OCI-LY1 (cell line): Measurements from ENCODE around the gene TES.

Experiments
- H2AFZ ChIP-seq: fragments of 200-600 bp; sonication (generic), shearing (Covaris generic); 2 replicates; pipeline ENCODE4 v1.6.0; 2014; ENCODE audit warnings: antibody characterized with exemption, mild to moderate bottlenecking, low read length
- H3F3A ChIP-seq: fragments of 200-600 bp; sonication (generic), shearing (Covaris generic); 2 replicates; pipeline ENCODE4 v1.6.0; 2014; ENCODE audit warnings: mild to moderate bottlenecking, antibody characterized with exemption, low read length, moderate library complexity; ENCODE audit not compliant: insufficient read depth
- H3K27ac ChIP-seq: fragments of 200-600 bp; sonication (generic); 2 replicates; pipeline ENCODE4 v1.5.1; 2014; ENCODE audit warnings: low read length, mixed run types, mild to moderate bottlenecking, low read depth; ENCODE audit not compliant: poor library complexity, severe bottlenecking
- H3K27me3 ChIP-seq: fragments of 200-600 bp; sonication (generic); 2 replicates; pipeline ENCODE4 v1.6.0; 2014; ENCODE audit warnings: antibody characterized with exemption, mild to moderate bottlenecking, low read length, moderate library complexity; ENCODE audit not compliant: insufficient read depth
- H3K36me3 ChIP-seq: fragments of 200-600 bp; sonication (generic); 2 replicates; pipeline ENCODE4 v1.6.1; 2014; ENCODE audit warnings: mild to moderate bottlenecking, antibody characterized with exemption, low read length, moderate library complexity, mixed read lengths; ENCODE audit not compliant: insufficient read depth
- H3K4me1 ChIP-seq: fragments of 200-600 bp; sonication (generic); 2 replicates; pipeline ENCODE4 v1.5.1; 2014; ENCODE audit warnings: mild to moderate bottlenecking, low read length, moderate library complexity; ENCODE audit not compliant: insufficient read depth, severe bottlenecking
- H3K4me2 ChIP-seq: fragments of 200-600 bp; sonication (generic), shearing (Covaris generic); 2 replicates; pipeline ENCODE4 v1.6.1; 2014; ENCODE audit warnings: low read length
- H3K4me3 ChIP-seq: fragments of 200-600 bp; sonication (generic); 2 replicates; pipeline ENCODE4 v1.5.1; 2014; ENCODE audit warnings: low read length, low read depth, mild to moderate bottlenecking, mixed read lengths; ENCODE audit not compliant: poor library complexity, severe bottlenecking
- H3K79me2 ChIP-seq: fragments of 200-600 bp; shearing (Covaris generic); 2 replicates; pipeline ENCODE4 v1.6.1; 2016; ENCODE audit warnings: mixed run types, low read length, mixed read lengths; ENCODE audit not compliant: insufficient read depth
- H3K9ac ChIP-seq: fragments of 200-600 bp; sonication (generic), shearing (Covaris generic); 2 replicates; pipeline ENCODE4 v1.6.1; 2014; ENCODE audit warnings: mild to moderate bottlenecking, low read length, mixed read lengths
- H3K9me2 ChIP-seq: fragments of 200-600 bp; sonication (generic), shearing (Covaris generic); 2 replicates; pipeline ENCODE4 v1.6.1; 2014; ENCODE audit warnings: low read depth, mild to moderate bottlenecking, low read length, mixed read lengths
- H3K9me3 ChIP-seq: fragments of 200-600 bp; shearing (Covaris generic); 2 replicates; pipeline ENCODE4 v1.6.1; 2014; ENCODE audit warnings: low read length, mixed read lengths
- H4K20me1 ChIP-seq: fragments of 200-600 bp; sonication (generic), shearing (Covaris generic); 2 replicates; pipeline ENCODE4 v1.6.0; 2016; ENCODE audit warnings: mild to moderate bottlenecking, low read length; ENCODE audit not compliant: insufficient read depth
- EZH2 ChIP-seq: fragments of 200-600 bp; sonication (generic), shearing (Covaris generic); IDR thresholded peaks from 2 replicates; pipeline ENCODE4 v1.8.0; 2017; ENCODE audit warnings: borderline replicate concordance, mixed run types, mild to moderate bottlenecking, antibody characterized with exemption, low read length, moderate library complexity, mixed read lengths
- TF ChIP-seq, protein P1 (sequence below): fragments of 200-600 bp; sonication (generic), shearing (Covaris generic); IDR thresholded peaks from 2 replicates; pipeline ENCODE4 v1.5.1; 2017; ENCODE audit warnings: mild to moderate bottlenecking, antibody characterized with exemption, low read length, moderate library complexity, mixed read lengths

The TES gene

DNA sequence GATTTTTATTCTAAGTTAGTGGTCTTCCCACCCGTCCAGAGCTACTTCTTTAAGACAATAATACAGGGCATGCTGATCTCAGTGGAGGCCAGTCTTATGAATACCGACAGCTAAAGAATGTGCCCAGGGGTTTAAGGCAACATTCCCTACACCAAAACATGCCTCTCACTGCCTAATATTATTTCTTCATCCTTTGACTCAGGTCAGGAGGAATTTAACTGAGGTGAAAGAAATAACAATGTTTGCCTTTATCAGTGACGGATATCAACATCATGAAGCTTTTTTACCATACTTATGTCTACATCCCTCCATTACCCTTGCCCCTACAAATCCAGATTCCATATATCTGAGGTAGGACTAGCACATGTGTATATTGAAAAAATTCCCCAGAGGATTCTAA, 33.3 kb upstream of the TES start:
- H3K4me3 ChIP-seq: no peak overlapping the region
- no peaks in the 10 kb centered on the region for H3K79me2 ChIP-seq
- H2AFZ ChIP-seq: no peak overlapping the region
- H3K4me1 ChIP-seq: no peaks in the 10 kb centered on the region
- H3K9me3 ChIP-seq: no peaks in the 10 kb centered on the region
- H3F3A ChIP-seq: no peaks in the 10 kb centered on the region
- H3K27me3 ChIP-seq: no peaks in the 10 kb centered on the region; the same call in 1 of the 2 replicates
- no peaks in the 10 kb centered on the region for H4K20me1 ChIP-seq
- H3K27ac ChIP-seq: no peak overlapping the region
- TF ChIP-seq EZH2: no peak
- no peaks in the 10 kb centered on the region for H3K9me2 ChIP-seq
- no peak overlapping the region for H3K9ac ChIP-seq
- H3K36me3 ChIP-seq: no peaks in the 10 kb centered on the region
- H3K4me2 ChIP-seq: no peak overlapping the region

DNA sequence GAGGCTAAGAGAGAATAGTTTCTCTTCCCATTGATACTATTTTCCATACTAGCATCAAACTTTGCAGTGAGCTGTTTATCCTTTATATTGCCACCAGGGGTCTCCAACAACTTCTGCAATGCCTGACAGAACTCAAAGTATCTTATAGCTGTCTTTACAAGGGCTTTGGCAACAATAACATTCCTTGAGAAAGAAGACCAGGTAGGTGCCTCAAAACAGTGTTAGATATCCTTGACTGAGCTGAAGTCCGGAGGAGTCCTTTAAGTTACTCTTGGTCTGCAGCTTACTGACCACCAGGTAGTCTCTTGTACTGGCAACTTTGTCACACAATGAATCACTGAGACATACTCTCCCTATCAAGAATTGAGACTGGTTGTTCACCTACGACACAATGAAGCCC, 30.0 kb upstream of the TES start:
- Histone ChIP-seq H3K79me2 (no peaks in the 10 kb centered on the region), H3K27me3 (no peaks in the 10 kb centered on the region; the same call in 1 of the 2 replicates), H4K20me1 (no peaks in the 10 kb centered on the region), H3K9ac (no peak overlapping the region), H3K9me3 (peaks cover 9% of the 10 kb centered on the region), H3K36me3 (no peaks in the 10 kb centered on the region), H3K4me3 (no peak overlapping the region), H2AFZ (no peak overlapping the region), H3F3A (no peaks in the 10 kb centered on the region), H3K4me2 (no peak overlapping the region), H3K9me2 (no peaks in the 10 kb centered on the region), H3K4me1 (no peaks in the 10 kb centered on the region), H3K27ac (no peak overlapping the region)
- TF ChIP-seq, protein P1, sequence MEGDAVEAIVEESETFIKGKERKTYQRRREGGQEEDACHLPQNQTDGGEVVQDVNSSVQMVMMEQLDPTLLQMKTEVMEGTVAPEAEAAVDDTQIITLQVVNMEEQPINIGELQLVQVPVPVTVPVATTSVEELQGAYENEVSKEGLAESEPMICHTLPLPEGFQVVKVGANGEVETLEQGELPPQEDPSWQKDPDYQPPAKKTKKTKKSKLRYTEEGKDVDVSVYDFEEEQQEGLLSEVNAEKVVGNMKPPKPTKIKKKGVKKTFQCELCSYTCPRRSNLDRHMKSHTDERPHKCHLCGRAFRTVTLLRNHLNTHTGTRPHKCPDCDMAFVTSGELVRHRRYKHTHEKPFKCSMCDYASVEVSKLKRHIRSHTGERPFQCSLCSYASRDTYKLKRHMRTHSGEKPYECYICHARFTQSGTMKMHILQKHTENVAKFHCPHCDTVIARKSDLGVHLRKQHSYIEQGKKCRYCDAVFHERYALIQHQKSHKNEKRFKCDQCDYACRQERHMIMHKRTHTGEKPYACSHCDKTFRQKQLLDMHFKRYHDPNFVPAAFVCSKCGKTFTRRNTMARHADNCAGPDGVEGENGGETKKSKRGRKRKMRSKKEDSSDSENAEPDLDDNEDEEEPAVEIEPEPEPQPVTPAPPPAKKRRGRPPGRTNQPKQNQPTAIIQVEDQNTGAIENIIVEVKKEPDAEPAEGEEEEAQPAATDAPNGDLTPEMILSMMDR: peak; percentile 98
- TF ChIP-seq EZH2: no peak

DNA sequence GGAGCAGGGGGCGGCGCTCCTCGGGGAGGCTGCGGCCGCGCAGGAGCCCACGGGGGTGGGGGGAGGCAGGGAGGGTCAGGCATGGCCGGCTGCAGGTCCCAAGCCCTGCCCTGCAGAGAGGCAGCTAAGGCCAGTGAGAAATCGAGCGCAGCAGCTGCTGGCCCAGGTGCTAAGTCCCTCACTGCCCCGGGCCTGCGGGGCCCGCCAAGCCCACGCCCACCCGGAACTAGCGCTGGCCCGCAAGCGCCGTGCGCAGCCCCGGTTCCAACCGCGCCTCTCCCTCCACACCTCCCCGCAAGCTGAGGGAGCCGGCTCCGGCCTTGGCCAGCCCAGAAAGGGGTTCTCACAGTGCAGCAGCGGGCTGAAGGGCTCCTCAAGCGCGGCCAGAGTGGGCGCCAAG, 28.3 kb upstream of the TES start:
- H3K79me2 ChIP-seq: no peaks in the 10 kb centered on the region
- H2AFZ ChIP-seq: no peak overlapping the region
- H3K9ac ChIP-seq: no peak overlapping the region
- no peaks in the 10 kb centered on the region; the same call in 1 of the 2 replicates for H3K27me3 ChIP-seq
- H3K4me1 ChIP-seq: no peaks in the 10 kb centered on the region
- H3K9me3 ChIP-seq: peaks cover 11% of the 10 kb centered on the region
- H4K20me1 ChIP-seq: no peaks in the 10 kb centered on the region
- no peak for TF ChIP-seq EZH2
- TF ChIP-seq, protein P1: no peak
- no peaks in the 10 kb centered on the region for H3K9me2 ChIP-seq
- no peak overlapping the region for H3K27ac ChIP-seq
- H3K4me3 ChIP-seq: no peak overlapping the region
- no peaks in the 10 kb centered on the region for H3K36me3 ChIP-seq
- no peak overlapping the region for H3K4me2 ChIP-seq
- H3F3A ChIP-seq: no peaks in the 10 kb centered on the region

DNA sequence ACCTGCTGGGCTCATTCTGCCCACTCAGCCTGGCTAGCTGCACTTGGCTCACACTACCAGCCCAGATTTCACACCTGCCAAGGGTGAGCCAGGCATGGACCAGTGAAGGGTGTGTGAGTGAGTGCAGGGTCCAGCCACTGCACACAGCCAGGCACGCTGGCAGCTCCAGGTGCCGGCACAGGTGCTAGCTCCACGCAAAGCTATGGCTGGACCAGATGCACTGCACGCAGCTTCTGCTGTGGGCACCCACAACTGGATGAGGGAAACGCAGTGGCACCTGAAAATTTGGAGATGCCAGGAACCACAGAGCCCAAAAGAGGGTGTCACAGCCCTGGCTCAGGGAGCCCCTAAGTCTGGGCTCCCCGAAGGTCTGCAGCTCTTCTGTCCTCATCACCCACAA, 24.9 kb upstream of the TES start:
- no peak overlapping the region for H2AFZ ChIP-seq
- H3K9me3 ChIP-seq: peaks cover 20% of the 10 kb centered on the region
- H3K27ac ChIP-seq: no peak overlapping the region
- no peaks in the 10 kb centered on the region for H3F3A ChIP-seq
- H4K20me1 ChIP-seq: peaks cover 3% of the 10 kb centered on the region; the same call in 1 of the 2 replicates
- TF ChIP-seq, protein P1: no peak
- no peak for TF ChIP-seq EZH2
- H3K27me3 ChIP-seq: no peaks in the 10 kb centered on the region; the same call in 1 of the 2 replicates
- H3K9me2 ChIP-seq: no peaks in the 10 kb centered on the region
- H3K4me2 ChIP-seq: no peak overlapping the region
- H3K79me2 ChIP-seq: no peaks in the 10 kb centered on the region
- H3K4me3 ChIP-seq: no peak overlapping the region
- no peak overlapping the region for H3K9ac ChIP-seq
- H3K4me1 ChIP-seq: no peaks in the 10 kb centered on the region
- H3K36me3 ChIP-seq: no peaks in the 10 kb centered on the region
